BE2C (cell line): ENCODE data around the gene LIPC.

Experiments used
- DNase-seq: peaks from one replicate; pipeline ENCODE4 v3.0.0-alpha.2; 2020
- H3K27me3 ChIP-seq: fragments of 250-450 bp; sonication (Bioruptor Pico); 2 replicates; pipeline ENCODE4 v1.5.1; 2020; ENCODE audit warnings: mild to moderate bottlenecking
- H3K36me3 ChIP-seq: fragments of 250-450 bp; sonication (Bioruptor Pico); 2 replicates; pipeline ENCODE4 v1.5.1; 2020; ENCODE audit warnings: mild to moderate bottlenecking
- H3K4me1 ChIP-seq: fragments of 250-450 bp; sonication (Bioruptor Pico); 2 replicates; pipeline ENCODE4 v1.5.1; 2020
- H3K4me3 ChIP-seq: 2 replicates; pipeline ENCODE4 v1.5.1; 2011; ENCODE audit warnings: low read depth, low read length
- H3K9me3 ChIP-seq: fragments of 250-450 bp; sonication (Bioruptor Pico); 2 replicates; pipeline ENCODE4 v1.5.1; 2020
- TF ChIP-seq, protein P1 (sequence below): IDR thresholded peaks from 2 replicates; pipeline ENCODE4 v1.5.1; 2012; ENCODE audit warnings: mild to moderate bottlenecking, low read depth, low read length

The LIPC gene

GRCh38 chr15:58524247-58524646 lies 92.5 kb downstream of the LIPC start:
- Histone ChIP-seq H3K36me3 (no peaks in the 10 kb centered on the region), H3K9me3 (no peaks in the 10 kb centered on the region), H3K27me3 (no peaks in the 10 kb centered on the region), H3K4me3 (no peak overlapping the region), H3K4me1 (peaks cover 33% of the 10 kb centered on the region)
- TF ChIP-seq, protein P1, sequence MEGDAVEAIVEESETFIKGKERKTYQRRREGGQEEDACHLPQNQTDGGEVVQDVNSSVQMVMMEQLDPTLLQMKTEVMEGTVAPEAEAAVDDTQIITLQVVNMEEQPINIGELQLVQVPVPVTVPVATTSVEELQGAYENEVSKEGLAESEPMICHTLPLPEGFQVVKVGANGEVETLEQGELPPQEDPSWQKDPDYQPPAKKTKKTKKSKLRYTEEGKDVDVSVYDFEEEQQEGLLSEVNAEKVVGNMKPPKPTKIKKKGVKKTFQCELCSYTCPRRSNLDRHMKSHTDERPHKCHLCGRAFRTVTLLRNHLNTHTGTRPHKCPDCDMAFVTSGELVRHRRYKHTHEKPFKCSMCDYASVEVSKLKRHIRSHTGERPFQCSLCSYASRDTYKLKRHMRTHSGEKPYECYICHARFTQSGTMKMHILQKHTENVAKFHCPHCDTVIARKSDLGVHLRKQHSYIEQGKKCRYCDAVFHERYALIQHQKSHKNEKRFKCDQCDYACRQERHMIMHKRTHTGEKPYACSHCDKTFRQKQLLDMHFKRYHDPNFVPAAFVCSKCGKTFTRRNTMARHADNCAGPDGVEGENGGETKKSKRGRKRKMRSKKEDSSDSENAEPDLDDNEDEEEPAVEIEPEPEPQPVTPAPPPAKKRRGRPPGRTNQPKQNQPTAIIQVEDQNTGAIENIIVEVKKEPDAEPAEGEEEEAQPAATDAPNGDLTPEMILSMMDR = no peak
- DNase-seq = no peak

GRCh38 chr15:58525991-58526421 lies 94.2 kb downstream of the LIPC start:
- Histone ChIP-seq H3K4me3 (no peak overlapping the region), H3K4me1 (peaks cover 26% of the 10 kb centered on the region), H3K27me3 (no peaks in the 10 kb centered on the region), H3K36me3 (no peaks in the 10 kb centered on the region), H3K9me3 (no peaks in the 10 kb centered on the region)
- no peak for DNase-seq
- TF ChIP-seq, protein P1 = no peak

DNA sequence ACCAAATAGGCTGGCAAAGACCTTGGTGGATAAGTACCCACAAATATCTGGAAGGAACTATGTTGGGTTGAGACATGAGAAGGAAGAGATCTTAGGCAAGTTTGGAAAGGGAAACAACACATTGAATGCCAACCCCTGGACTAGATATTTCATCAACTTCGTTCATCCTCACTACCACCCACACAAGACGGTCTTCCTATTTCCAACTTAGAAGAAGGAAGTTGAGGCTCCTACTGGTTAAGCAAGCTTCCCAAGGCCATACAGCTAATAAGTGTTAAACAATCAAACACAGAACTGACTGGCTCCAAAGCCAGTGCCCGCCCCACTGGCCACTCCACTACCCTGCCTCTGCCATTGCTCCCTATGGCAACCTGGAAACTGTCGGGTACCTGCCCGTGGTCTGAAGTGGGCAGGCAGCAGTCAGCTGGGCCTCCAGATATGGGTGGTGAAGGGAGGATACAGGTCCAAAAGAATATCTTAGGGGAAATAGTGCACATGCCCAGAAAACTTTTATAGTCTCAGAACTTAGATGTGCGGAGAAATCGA lies 94.9 kb downstream of the LIPC start:
- no peaks in the 10 kb centered on the region for H3K36me3 ChIP-seq
- DNase-seq = no peak
- TF ChIP-seq, protein P1 = no peak
- no peaks in the 10 kb centered on the region for H3K9me3 ChIP-seq
- peaks cover 19% of the 10 kb centered on the region for H3K4me1 ChIP-seq
- H3K27me3 ChIP-seq = no peaks in the 10 kb centered on the region
- no peak overlapping the region for H3K4me3 ChIP-seq

DNA sequence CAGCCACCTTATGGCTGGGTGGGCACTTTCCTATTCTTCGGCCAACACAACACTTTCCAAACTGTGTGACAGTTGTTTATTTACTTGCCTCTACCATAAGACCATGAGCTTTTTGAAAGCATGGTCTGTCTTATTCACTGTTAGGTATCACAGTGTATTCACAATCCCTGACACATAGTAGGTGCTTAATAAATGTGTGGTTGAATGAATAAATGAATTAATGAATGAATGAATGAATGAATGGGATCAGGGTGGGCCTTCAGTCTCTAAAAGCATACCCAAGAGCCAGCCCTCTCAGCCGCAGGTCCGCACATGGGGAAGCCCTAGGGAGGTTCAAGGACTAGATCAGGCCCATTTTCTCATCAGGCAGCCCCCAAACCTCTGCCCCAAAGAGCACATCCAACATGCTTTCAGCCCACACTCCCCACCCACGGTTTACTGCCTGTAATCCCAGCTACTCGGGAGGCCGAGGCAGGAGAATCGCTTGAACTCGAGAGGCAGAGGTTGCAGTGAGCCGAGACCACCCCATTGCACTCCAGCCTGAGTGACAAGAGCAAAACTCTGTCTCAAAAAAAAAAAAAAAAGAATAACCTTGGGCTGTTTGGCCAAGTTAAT lies 95.9 kb downstream of the LIPC start:
- no peaks in the 10 kb centered on the region for H3K36me3 ChIP-seq

GRCh38 chr15:58528188-58528870 lies 96.5 kb downstream of the LIPC start:
- H3K4me1 ChIP-seq = 0 out of 2 replicates have a peak, but pooled peaks cover 6% of the 10 kb centered on the region
- TF ChIP-seq, protein P1 = no peak
- no peaks in the 10 kb centered on the region for H3K27me3 ChIP-seq
- no peak overlapping the region for H3K4me3 ChIP-seq
- H3K9me3 ChIP-seq = no peaks in the 10 kb centered on the region
- H3K36me3 ChIP-seq = no peaks in the 10 kb centered on the region
- DNase-seq = no peak

More for the DNA sequence above, 95.9 kb downstream of the LIPC start:
- no peaks in the 10 kb centered on the region for H3K27me3 ChIP-seq
- DNase-seq = no peak
- no peaks in the 10 kb centered on the region for H3K9me3 ChIP-seq
- H3K4me1 ChIP-seq = peaks cover 9% of the 10 kb centered on the region
- H3K4me3 ChIP-seq = no peak overlapping the region
- TF ChIP-seq, protein P1 = no peak

GRCh38 chr15:58529041-58529440 lies 97.2 kb downstream of the LIPC start:
- Histone ChIP-seq H3K4me1 (0 out of 2 replicates have a peak, but pooled peaks cover 5% of the 10 kb centered on the region), H3K36me3 (no peaks in the 10 kb centered on the region), H3K27me3 (no peaks in the 10 kb centered on the region), H3K9me3 (no peaks in the 10 kb centered on the region), H3K4me3 (no peak overlapping the region)
- no peak for DNase-seq
- TF ChIP-seq, protein P1 = no peak
